GM23338 (cell line): ENCODE measurements around the gene LFNG. TPM values are rescaled to one million over a fixed set of nuclear protein-coding genes. Genes with fewer than 3 reads are reported as not detected.

ENCODE experiments used
- ATAC-seq: fragments of 200-7000 bp; cut with Tn5 transposase; 3 replicates; pipeline ENCODE4 v1.9.1; 2020
- DNase-seq: peaks from one replicate; pipeline ENCODE4 v3.0.0-alpha.2; 2015; ENCODE audit warnings: low spot score
- H2AFZ ChIP-seq: fragments of 200-600 bp; sonication (generic); 2 replicates; pipeline ENCODE4 v1.8.0; 2016; ENCODE audit warnings: antibody characterized with exemption, mild to moderate bottlenecking, moderate library complexity
- H3F3A ChIP-seq: fragments of 200-600 bp; sonication (generic); replicated peaks from 2 replicates; pipeline ENCODE4 v1.8.0; 2017; ENCODE audit warnings: antibody characterized with exemption, mixed run types, low read depth
- H3K27ac ChIP-seq: fragments of 200-600 bp; sonication (generic); 2 replicates; pipeline ENCODE4 v1.6.1; 2016; ENCODE audit warnings: low read depth
- H3K27me3 ChIP-seq: fragments of 200-600 bp; sonication (generic); 2 replicates; pipeline ENCODE4 v1.8.0; 2016; ENCODE audit warnings: mild to moderate bottlenecking, mixed run types, moderate library complexity; ENCODE audit not compliant: insufficient read depth
- H3K36me3 ChIP-seq: fragments of 200-600 bp; sonication (generic); 2 replicates; pipeline ENCODE4 v1.8.0; 2016; ENCODE audit warnings: mild to moderate bottlenecking; ENCODE audit not compliant: insufficient read depth
- H3K4me1 ChIP-seq: fragments of 200-600 bp; sonication (generic); 2 replicates; pipeline ENCODE4 v1.8.0; 2016; ENCODE audit warnings: mild to moderate bottlenecking, moderate library complexity; ENCODE audit not compliant: insufficient read depth
- H3K4me2 ChIP-seq: fragments of 200-600 bp; sonication (generic); 2 replicates; pipeline ENCODE4 v1.7.1; 2017; ENCODE audit warnings: mixed run types
- H3K4me3 ChIP-seq: fragments of 200-600 bp; sonication (generic); 2 replicates; pipeline ENCODE4 v1.6.1; 2016; ENCODE audit warnings: mixed run types
- H3K79me2 ChIP-seq: fragments of 200-600 bp; sonication (generic); replicated peaks from 2 replicates; pipeline ENCODE4 v1.8.0; 2017; ENCODE audit warnings: mild to moderate bottlenecking; ENCODE audit not compliant: insufficient read depth
- H3K9me2 ChIP-seq: fragments of 200-600 bp; sonication (generic); 2 replicates; pipeline ENCODE4 v1.8.0; 2017; ENCODE audit not compliant: insufficient read depth
- H4K20me1 ChIP-seq: fragments of 200-600 bp; sonication (generic); replicated peaks from 2 replicates; pipeline ENCODE4 v1.8.0; 2017; ENCODE audit warnings: mild to moderate bottlenecking; ENCODE audit not compliant: insufficient read depth
- H3K27ac Mint-ChIP-seq: 2 replicates; pipeline ENCODE4 v1.8.0; 2020; ENCODE audit warnings: inconsistent platforms, mild to moderate bottlenecking, moderate library complexity, mixed read lengths
- H3K27me3 Mint-ChIP-seq: 3 replicates; pipeline ENCODE4 v1.8.0; 2022; ENCODE audit warnings: low read depth, mild to moderate bottlenecking, moderate library complexity, mixed read lengths, inconsistent platforms; ENCODE audit not compliant: insufficient read depth, poor library complexity
- H3K36me3 Mint-ChIP-seq: 3 replicates; pipeline ENCODE4 v1.8.0; 2021; ENCODE audit warnings: low read depth, mild to moderate bottlenecking, inconsistent platforms, moderate library complexity, mixed read lengths
- H3K4me1 Mint-ChIP-seq: 3 replicates; pipeline ENCODE4 v1.8.0; 2020; ENCODE audit warnings: mild to moderate bottlenecking, inconsistent platforms, mixed read lengths
- H3K4me3 Mint-ChIP-seq: 3 replicates; pipeline ENCODE4 v1.8.0; 2021; ENCODE audit warnings: moderate library complexity, mild to moderate bottlenecking, inconsistent platforms, mixed read lengths
- H3K9me3 Mint-ChIP-seq: 3 replicates; pipeline ENCODE4 v1.8.0; 2020; ENCODE audit warnings: moderate library complexity, mild to moderate bottlenecking, inconsistent platforms, mixed read lengths
- CREB1 ChIP-seq: fragments of 250-450 bp; sonication (Bioruptor Pico); IDR thresholded peaks from 2 replicates; pipeline ENCODE4 v1.5.0; 2020; ENCODE audit warnings: low read depth, mild to moderate bottlenecking, moderate library complexity
- JUNB ChIP-seq: IDR thresholded peaks from one replicate; pipeline ENCODE4 v1.6.1; 2016; ENCODE audit warnings: antibody characterized with exemption; ENCODE audit not compliant: unreplicated experiment
- POLR2AphosphoS5 ChIP-seq: IDR thresholded peaks from 2 replicates; pipeline ENCODE4 v1.6.1; 2016; ENCODE audit warnings: antibody characterized with exemption, low read depth
- ZNF114 ChIP-seq: fragments of 250-450 bp; sonication (Bioruptor Pico); IDR thresholded peaks from 2 replicates; pipeline ENCODE4 v1.5.0; 2020; ENCODE audit warnings: mild to moderate bottlenecking, moderate library complexity
- ZNF331 ChIP-seq: fragments of 250-450 bp; sonication (Bioruptor Pico); IDR thresholded peaks from 2 replicates; pipeline ENCODE4 v1.5.0; 2020; ENCODE audit warnings: low read depth, mild to moderate bottlenecking, moderate library complexity
- polyA plus RNA-seq: library from polyadenylated mRNA; unstranded; fragments of >200 nt; fragmentation: Nextera tagmentation; extraction: Ambion mirVana; gene quantifications from 2 replicates; pipeline ENCODE4 v1.2.1, GENCODE V29; 2016
- total RNA-seq: library from RNA; depleted of rRNA; stranded (reverse); fragments of >200 nt; shearing (Covaris generic); gene quantifications from 2 replicates; pipeline ENCODE4 v1.2.3, GENCODE V29; 2014
- TF ChIP-seq, protein P1 (sequence below): fragments of 250-450 bp; sonication (Bioruptor Pico); IDR thresholded peaks from 2 replicates; pipeline ENCODE4 v1.5.0; 2020; ENCODE audit warnings: mild to moderate bottlenecking, moderate library complexity
- TF ChIP-seq, protein P2 (sequence below), 2 experiments: fragments of 200-600 bp in 1 of 2; sonication (generic) in 1 of 2; conservative IDR thresholded peaks; 2 replicates each; pipeline versions ENCODE4 v1.5.1 to v1.6.1; 2016 to 2017; ENCODE audit warnings: antibody characterized with exemption in 2 of 2, low read depth in 2 of 2, mild to moderate bottlenecking in 2 of 2, moderate library complexity in 1 of 2

The LFNG gene
- total and polyA plus RNA-seq, 2 experiments from 2014 or later = 1.7 to 35.4 TPM

DNA sequence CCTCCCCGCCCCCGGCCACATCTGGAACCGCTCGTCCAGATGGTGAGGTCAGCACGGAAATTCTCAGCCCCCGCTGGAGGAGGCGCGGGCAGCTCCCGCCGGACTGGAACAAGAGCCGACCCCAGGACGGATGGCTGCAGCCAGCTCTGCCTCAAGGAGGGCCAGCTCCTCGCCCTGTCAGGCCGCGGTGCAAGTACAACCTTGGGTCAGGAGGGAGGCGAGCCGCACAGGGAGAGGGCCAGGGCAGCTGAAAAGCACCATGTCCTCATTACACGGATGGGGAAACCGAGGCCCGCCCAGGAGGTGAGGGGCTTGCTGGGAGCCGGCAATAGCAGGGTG lies 39.5 kb upstream of the LFNG start (continued):
- TF ChIP-seq, protein P1, sequence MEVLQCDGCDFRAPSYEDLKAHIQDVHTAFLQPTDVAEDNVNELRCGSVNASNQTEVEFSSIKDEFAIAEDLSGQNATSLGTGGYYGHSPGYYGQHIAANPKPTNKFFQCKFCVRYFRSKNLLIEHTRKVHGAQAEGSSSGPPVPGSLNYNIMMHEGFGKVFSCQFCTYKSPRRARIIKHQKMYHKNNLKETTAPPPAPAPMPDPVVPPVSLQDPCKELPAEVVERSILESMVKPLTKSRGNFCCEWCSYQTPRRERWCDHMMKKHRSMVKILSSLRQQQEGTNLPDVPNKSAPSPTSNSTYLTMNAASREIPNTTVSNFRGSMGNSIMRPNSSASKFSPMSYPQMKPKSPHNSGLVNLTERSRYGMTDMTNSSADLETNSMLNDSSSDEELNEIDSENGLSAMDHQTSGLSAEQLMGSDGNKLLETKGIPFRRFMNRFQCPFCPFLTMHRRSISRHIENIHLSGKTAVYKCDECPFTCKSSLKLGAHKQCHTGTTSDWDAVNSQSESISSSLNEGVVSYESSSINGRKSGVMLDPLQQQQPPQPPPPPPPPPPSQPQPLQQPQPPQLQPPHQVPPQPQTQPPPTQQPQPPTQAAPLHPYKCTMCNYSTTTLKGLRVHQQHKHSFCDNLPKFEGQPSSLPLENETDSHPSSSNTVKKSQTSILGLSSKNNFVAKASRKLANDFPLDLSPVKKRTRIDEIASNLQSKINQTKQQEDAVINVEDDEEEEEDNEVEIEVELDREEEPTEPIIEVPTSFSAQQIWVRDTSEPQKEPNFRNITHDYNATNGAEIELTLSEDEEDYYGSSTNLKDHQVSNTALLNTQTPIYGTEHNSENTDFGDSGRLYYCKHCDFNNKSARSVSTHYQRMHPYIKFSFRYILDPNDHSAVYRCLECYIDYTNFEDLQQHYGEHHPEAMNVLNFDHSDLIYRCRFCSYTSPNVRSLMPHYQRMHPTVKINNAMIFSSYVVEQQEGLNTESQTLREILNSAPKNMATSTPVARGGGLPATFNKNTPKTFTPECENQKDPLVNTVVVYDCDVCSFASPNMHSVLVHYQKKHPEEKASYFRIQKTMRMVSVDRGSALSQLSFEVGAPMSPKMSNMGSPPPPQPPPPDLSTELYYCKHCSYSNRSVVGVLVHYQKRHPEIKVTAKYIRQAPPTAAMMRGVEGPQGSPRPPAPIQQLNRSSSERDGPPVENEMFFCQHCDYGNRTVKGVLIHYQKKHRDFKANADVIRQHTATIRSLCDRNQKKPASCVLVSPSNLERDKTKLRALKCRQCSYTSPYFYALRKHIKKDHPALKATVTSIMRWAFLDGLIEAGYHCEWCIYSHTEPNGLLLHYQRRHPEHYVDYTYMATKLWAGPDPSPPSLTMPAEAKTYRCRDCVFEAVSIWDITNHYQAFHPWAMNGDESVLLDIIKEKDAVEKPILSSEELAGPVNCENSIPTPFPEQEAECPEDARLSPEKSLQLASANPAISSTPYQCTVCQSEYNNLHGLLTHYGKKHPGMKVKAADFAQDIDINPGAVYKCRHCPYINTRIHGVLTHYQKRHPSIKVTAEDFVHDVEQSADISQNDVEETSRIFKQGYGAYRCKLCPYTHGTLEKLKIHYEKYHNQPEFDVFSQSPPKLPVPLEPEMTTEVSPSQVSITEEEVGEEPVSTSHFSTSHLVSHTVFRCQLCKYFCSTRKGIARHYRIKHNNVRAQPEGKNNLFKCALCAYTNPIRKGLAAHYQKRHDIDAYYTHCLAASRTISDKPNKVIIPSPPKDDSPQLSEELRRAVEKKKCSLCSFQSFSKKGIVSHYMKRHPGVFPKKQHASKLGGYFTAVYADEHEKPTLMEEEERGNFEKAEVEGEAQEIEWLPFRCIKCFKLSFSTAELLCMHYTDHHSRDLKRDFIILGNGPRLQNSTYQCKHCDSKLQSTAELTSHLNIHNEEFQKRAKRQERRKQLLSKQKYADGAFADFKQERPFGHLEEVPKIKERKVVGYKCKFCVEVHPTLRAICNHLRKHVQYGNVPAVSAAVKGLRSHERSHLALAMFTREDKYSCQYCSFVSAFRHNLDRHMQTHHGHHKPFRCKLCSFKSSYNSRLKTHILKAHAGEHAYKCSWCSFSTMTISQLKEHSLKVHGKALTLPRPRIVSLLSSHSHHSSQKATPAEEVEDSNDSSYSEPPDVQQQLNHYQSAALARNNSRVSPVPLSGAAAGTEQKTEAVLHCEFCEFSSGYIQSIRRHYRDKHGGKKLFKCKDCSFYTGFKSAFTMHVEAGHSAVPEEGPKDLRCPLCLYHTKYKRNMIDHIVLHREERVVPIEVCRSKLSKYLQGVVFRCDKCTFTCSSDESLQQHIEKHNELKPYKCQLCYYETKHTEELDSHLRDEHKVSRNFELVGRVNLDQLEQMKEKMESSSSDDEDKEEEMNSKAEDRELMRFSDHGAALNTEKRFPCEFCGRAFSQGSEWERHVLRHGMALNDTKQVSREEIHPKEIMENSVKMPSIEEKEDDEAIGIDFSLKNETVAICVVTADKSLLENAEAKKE (CRISPR knock-in tag) = no peak

GRCh38 chr7:2481195-2481594 lies 38.4 kb upstream of the LFNG start:
- H3K9me3 Mint-ChIP-seq = peaks cover 8% of the 10 kb centered on the region; the same call in 1 of the 3 replicates
- no peak for TF ChIP-seq JUNB
- no peak for TF ChIP-seq CREB1 (CRISPR knock-in tag)
- TF ChIP-seq, protein P2, sequence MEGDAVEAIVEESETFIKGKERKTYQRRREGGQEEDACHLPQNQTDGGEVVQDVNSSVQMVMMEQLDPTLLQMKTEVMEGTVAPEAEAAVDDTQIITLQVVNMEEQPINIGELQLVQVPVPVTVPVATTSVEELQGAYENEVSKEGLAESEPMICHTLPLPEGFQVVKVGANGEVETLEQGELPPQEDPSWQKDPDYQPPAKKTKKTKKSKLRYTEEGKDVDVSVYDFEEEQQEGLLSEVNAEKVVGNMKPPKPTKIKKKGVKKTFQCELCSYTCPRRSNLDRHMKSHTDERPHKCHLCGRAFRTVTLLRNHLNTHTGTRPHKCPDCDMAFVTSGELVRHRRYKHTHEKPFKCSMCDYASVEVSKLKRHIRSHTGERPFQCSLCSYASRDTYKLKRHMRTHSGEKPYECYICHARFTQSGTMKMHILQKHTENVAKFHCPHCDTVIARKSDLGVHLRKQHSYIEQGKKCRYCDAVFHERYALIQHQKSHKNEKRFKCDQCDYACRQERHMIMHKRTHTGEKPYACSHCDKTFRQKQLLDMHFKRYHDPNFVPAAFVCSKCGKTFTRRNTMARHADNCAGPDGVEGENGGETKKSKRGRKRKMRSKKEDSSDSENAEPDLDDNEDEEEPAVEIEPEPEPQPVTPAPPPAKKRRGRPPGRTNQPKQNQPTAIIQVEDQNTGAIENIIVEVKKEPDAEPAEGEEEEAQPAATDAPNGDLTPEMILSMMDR (conservative IDR thresholded peaks at IDR 0.05; ENCODE audit: low read depth in 2 of 2) = no peak
- TF ChIP-seq POLR2AphosphoS5 = no peak
- no peak for TF ChIP-seq ZNF114 (CRISPR knock-in tag)
- TF ChIP-seq ZNF331 (CRISPR knock-in tag) = no peak
- H3F3A ChIP-seq = no peaks in the 10 kb centered on the region
- peaks cover 14% of the 10 kb centered on the region; the same call in 2 of the 3 replicates for H3K4me1 Mint-ChIP-seq
- no peak overlapping the region for H3K4me3 ChIP-seq
- H2AFZ ChIP-seq = no peak overlapping the region
- no peaks in the 10 kb centered on the region for H3K79me2 ChIP-seq
- H3K36me3 Mint-ChIP-seq = no peaks in the 10 kb centered on the region
- H3K9me2 ChIP-seq = no peaks in the 10 kb centered on the region
- DNase-seq (no peak), ATAC-seq (no peak)
- no peaks in the 10 kb centered on the region for H3K4me1 ChIP-seq
- H4K20me1 ChIP-seq = no peaks in the 10 kb centered on the region
- H3K4me3 Mint-ChIP-seq = no peak overlapping the region
- no peak overlapping the region for H3K27ac Mint-ChIP-seq
- no peak overlapping the region for H3K27ac ChIP-seq
- H3K36me3 ChIP-seq = no peaks in the 10 kb centered on the region
- H3K4me2 ChIP-seq = no peak overlapping the region
- peaks cover 19% of the 10 kb centered on the region for H3K27me3 Mint-ChIP-seq
- no peaks in the 10 kb centered on the region for H3K27me3 ChIP-seq
